Stomach (tissue), 9 donors: ENCODE results near the gene THOC6. TPM values are rescaled to one million over a fixed set of nuclear protein-coding genes. Genes with fewer than 3 reads are reported as not detected.
"Not testable (repeated sequence)": the region's sequence is repeated elsewhere in the genome, so short reads cannot be mapped to it uniquely, and the experiment has no call there.

Experiments
- DNase-seq, 2 donors: peaks; one replicate each; pipeline versions ENCODE4 v3.0.0 to v3.0.0-alpha.2; 2013 to 2019
- H3K27ac ChIP-seq, 5 donors: fragments of 200-600 bp in 4 of 5; sonication (generic) in 4 of 5; one replicate each; pipeline ENCODE4 v1.5.1; 2013 to 2019; ENCODE audit warnings: mild to moderate bottlenecking in 1 of 5, moderate library complexity in 1 of 5
- H3K27me3 ChIP-seq, 3 donors: fragments of 200-600 bp; sonication (generic); one replicate each; pipeline ENCODE4 v1.5.1; 2017 to 2019; ENCODE audit warnings: mixed run types in 1 of 3
- H3K36me3 ChIP-seq, 4 donors: fragments of 200-600 bp; sonication (generic); 1 replicate in 3 of 4; 2 replicates in 1 of 4; pipeline ENCODE4 v1.5.1; 2016 to 2019
- H3K4me1 ChIP-seq, 4 donors: fragments of 200-600 bp; sonication (generic); one replicate each; pipeline ENCODE4 v1.5.1; 2016 to 2019
- H3K4me3 ChIP-seq, 4 donors: fragments of 200-600 bp; sonication (generic) in 3 of 4; one replicate each; pipeline ENCODE4 v1.5.1; 2016 to 2019; ENCODE audit warnings: mild to moderate bottlenecking in 1 of 4
- H3K9me3 ChIP-seq, 4 donors: fragments of 200-600 bp; sonication (generic); one replicate each; pipeline ENCODE4 v1.5.1; 2016 to 2019
- CTCF ChIP-seq, 7 experiments: fragments of 450-650 bp in 4 of 7; fragments of 200-600 bp in 3 of 7; sonication (generic) in 3 of 7; IDR thresholded peaks; one replicate each; pipeline ENCODE4 v1.5.1; 2016 to 2019; ENCODE audit warnings: antibody characterized with exemption in 7 of 7, control low read depth in 2 of 7, mild to moderate bottlenecking in 1 of 7
- EP300 ChIP-seq: sonication (generic); formaldehyde crosslinking; IDR thresholded peaks from one replicate; pipeline ENCODE4 v1.6.1; 2017; ENCODE audit warnings: antibody characterized with exemption
- POLR2A ChIP-seq, 4 donors: fragments of 450-650 bp; IDR thresholded peaks; one replicate each; pipeline ENCODE4 v1.6.1; 2016; ENCODE audit warnings: antibody characterized with exemption in 4 of 4, control low read depth in 2 of 4, mild to moderate bottlenecking in 1 of 4, moderate library complexity in 1 of 4
- POLR2AphosphoS5 ChIP-seq, 3 donors: sonication (generic); formaldehyde crosslinking; IDR thresholded peaks; one replicate each; pipeline ENCODE4 v1.6.1; 2016; ENCODE audit warnings: antibody characterized with exemption in 3 of 3
- WGBS, 5 donors: extraction: QIAGEN DNeasy Blood & Tissue Kit in 3 of 5; methylation state at CpG; one replicate each; pipeline versions ENCODE4 v1.1.5 to v1.1.7; 2013 to 2018; 5-methylcytosine and 5-hydroxymethylcytosine counted together
- intact Hi-C: fragments of 100-400 bp; cut with DNase I; formaldehyde crosslinking; loops from one replicate; pipeline ENCODE4 v1.15.1; 2023; ENCODE audit warnings: low total_unique reads
- polyA plus RNA-seq, 3 donors: library from polyadenylated mRNA; stranded (reverse); fragments of 200-250 nt; gene quantifications; one replicate each; pipeline ENCODE4 v1.2.3, GENCODE V29; 2013
- total RNA-seq, 5 donors: library from RNA; depleted of rRNA; stranded (reverse); fragments of >200 nt; gene quantifications; one replicate each; pipeline versions ENCODE4 v1.1.0 to v1.2.3, GENCODE V29; 2014 to 2016
- donor health status: healthy with polysubstance abuse.
- donor health status: Bipolar disorder and iron deficiency.
- donor health status: healthy.

THOC6 gene
- total and polyA plus RNA-seq, 8 donors, result 10.5 to 97.9 (median 22.3) TPM; not detected in 1

GRCh38 chr16:3068487-3068886 lies 44.7 kb downstream of the THOC6 start:
- peak overlapping the region in 1 of 5 donors; percentile 29 for H3K27ac ChIP-seq
- no peak for TF ChIP-seq CTCF (IDR thresholded peaks at IDR 0.05)
- TF ChIP-seq EP300, result no peak
- no peak for TF ChIP-seq POLR2AphosphoS5 (IDR thresholded peaks at IDR 0.05)
- TF ChIP-seq POLR2A (IDR thresholded peaks at IDR 0.05), result no peak
- intact Hi-C loops, result no loop called here
- H3K27me3 ChIP-seq, result peaks cover 0 to under 1% (median 0%) of the 10 kb centered on the region in 3 donors
- DNase-seq, result peak in 1 of 2 donors; percentile 32
- peak overlapping the region in 1 of 4 donors; percentile 50 for H3K4me3 ChIP-seq
- WGBS, 5 donors, result 30 to 53% (median 49%) methylated on average over 3 to 4 of the region's 4 CpGs
- H3K4me1 ChIP-seq, result peaks cover 6 to 37% (median 17%) of the 10 kb centered on the region in 4 donors
- H3K36me3 ChIP-seq, result peaks cover 0 to 10% (median 2%) of the 10 kb centered on the region in 4 donors
- no peaks in the 10 kb centered on the region for H3K9me3 ChIP-seq

GRCh38 chr16:3069146-3069545 lies 45.3 kb downstream of the THOC6 start:
- intact Hi-C loops, DNase-seq: not testable (repeated sequence)

GRCh38 chr16:3070608-3071111 lies 46.8 kb downstream of the THOC6 start:
- intact Hi-C loops, result no loop called here
- Histone ChIP-seq H3K27me3 (peaks cover 0 to 12% (median 0%) of the 10 kb centered on the region in 3 donors), H3K4me3 (no peak overlapping the region), H3K4me1 (peaks cover 5 to 39% (median 9%) of the 10 kb centered on the region in 4 donors), H3K27ac (no peak overlapping the region), H3K36me3 (peaks cover 0 to 10% (median 2%) of the 10 kb centered on the region in 4 donors), H3K9me3 (no peaks in the 10 kb centered on the region)
- TF ChIP-seq EP300 (no peak), POLR2AphosphoS5 (IDR thresholded peaks at IDR 0.05) (no peak), POLR2A (IDR thresholded peaks at IDR 0.05) (no peak), CTCF (IDR thresholded peaks at IDR 0.05) (no peak)
- WGBS, 5 donors, result 83 to 93% (median 89%) methylated on average over 8 to 9 of the region's 9 CpGs
- DNase-seq, result no peak

More at GRCh38 chr16:3069146-3069545, 45.3 kb downstream of the THOC6 start:
- not testable (repeated sequence) for H3K27ac ChIP-seq, H3K4me3 ChIP-seq, H3K27me3 ChIP-seq, H3K9me3 ChIP-seq
- WGBS, 5 donors, result 80 to 90% (median 85%) methylated on average over 8 to 10 of the region's 11 CpGs
- H3K36me3 ChIP-seq, result peaks cover 0 to 10% (median 2%) of the 10 kb centered on the region in 4 donors
- H3K4me1 ChIP-seq, result peaks cover 6 to 44% (median 17%) of the 10 kb centered on the region in 4 donors

- peaks cover 0 to 10% (median 2%) of the 10 kb centered on the region in 4 donors for H3K36me3 ChIP-seq
- H3K4me1 ChIP-seq, result peaks cover 0 to 31% (median 11%) of the 10 kb centered on the region in 4 donors
- H3K27me3 ChIP-seq, result peaks cover 0 to 12% (median 0%) of the 10 kb centered on the region in 3 donors
- H3K27ac ChIP-seq, result no peak overlapping the region
- no peak overlapping the region for H3K4me3 ChIP-seq
- WGBS, 5 donors, result 83 to 92% (median 86%) methylated on average over 7 of the region's 7 CpGs
- no peaks in the 10 kb centered on the region for H3K9me3 ChIP-seq
- TF ChIP-seq POLR2A (IDR thresholded peaks at IDR 0.05), result no peak
- intact Hi-C loops, result no loop called here
- DNase-seq, result no peak
These were observed 47.8 kb downstream of the THOC6 start for GRCh38 chr16:3071655-3072054.

- H3K27ac ChIP-seq, H3K9me3 ChIP-seq, DNase-seq, intact Hi-C loops, H3K4me3 ChIP-seq: not testable (repeated sequence)
- peaks cover 0 to 10% (median 2%) of the 10 kb centered on the region in 4 donors for H3K36me3 ChIP-seq
- H3K27me3 ChIP-seq, result peaks cover 0 to 12% (median 0%) of the 10 kb centered on the region in 3 donors
- H3K4me1 ChIP-seq, result peaks cover 0 to 29% (median 11%) of the 10 kb centered on the region in 4 donors
- WGBS, 5 donors, result 26 to 57% (median 42%) methylated on average over 3 to 4 of the region's 4 CpGs; no CpG with 5 or more reads in 1 of the 5 donors
These were observed 48.3 kb downstream of the THOC6 start for GRCh38 chr16:3072148-3072547.

GRCh38 chr16:3072576-3073263 lies 48.9 kb downstream of the THOC6 start:
- H3K4me1 ChIP-seq, result peaks cover 0 to 27% (median 10%) of the 10 kb centered on the region in 4 donors
- peak overlapping the region in 2 of 5 donors; percentile 8 to 31 for H3K27ac ChIP-seq
- H3K9me3 ChIP-seq, intact Hi-C loops, DNase-seq, H3K4me3 ChIP-seq: not testable (repeated sequence)
- WGBS, 5 donors, result 48 to 73% (median 64%) methylated on average over 5 to 14 of the region's 18 CpGs
- peaks cover 0 to 12% (median 0%) of the 10 kb centered on the region in 3 donors for H3K27me3 ChIP-seq
- peaks cover 0 to 10% (median 2%) of the 10 kb centered on the region in 4 donors for H3K36me3 ChIP-seq
